GM12878 (cell line): ENCODE measurements around the gene DEGS2. TPM values are rescaled to one million over a fixed set of nuclear protein-coding genes. Genes with fewer than 3 reads are reported as not detected.
"Not testable (repeated sequence)": the region's sequence is repeated elsewhere in the genome, so short reads cannot be mapped to it uniquely, and the experiment has no call there.

Source experiments
- ATAC-seq: fragments of 200-7000 bp; cut with Tn5 transposase; 3 replicates; pipeline ENCODE4 v1.9.1; 2020; ENCODE audit warnings: mild to moderate bottlenecking, moderate library complexity
- Bru-seq: library from RNA; stranded (reverse); fragments of 400-500 nt; gene quantifications from one replicate; lab custom pipeline; 2021; lab: Mats Ljungman, UMichigan
- BruChase-seq, 2 experiments: library from RNA; stranded (reverse); fragments of 400-500 nt; gene quantifications; one replicate each; lab custom pipeline; 2021; lab: Mats Ljungman, UMichigan
- BruUV-seq: library from RNA; stranded (reverse); fragments of 400-500 nt; replicated peaks from 2 replicates; lab custom pipeline; 2021; lab: Mats Ljungman, UMichigan
- CTCF ChIA-PET: fragments of 300-600 bp; sonication (Branson Sonifier 250); formaldehyde crosslinking; extraction: SDS; loops from one replicate; lab custom pipeline; 2021; ENCODE audit warnings: inconsistent platforms; lab: Yijun Ruan, JAX
- POLR2A ChIA-PET: fragments of 350-600 bp; formaldehyde crosslinking; extraction: SDS; loops from one replicate; lab custom pipeline; 2021; ENCODE audit warnings: inconsistent platforms; lab: Charles Lee
- RAD21 ChIA-PET: fragments of 300-600 bp; sonication (Branson Sonifier 250); formaldehyde crosslinking; loops from one replicate; lab custom pipeline; 2023; ENCODE audit warnings: antibody characterized with exemption; ENCODE audit not compliant: unreplicated experiment; lab: Charles Lee
- SMC1A ChIA-PET: fragments of 300-600 bp; sonication (Branson Sonifier 250); formaldehyde crosslinking; loops from one replicate; lab custom pipeline; 2023; ENCODE audit not compliant: unreplicated experiment, uncharacterized antibody; lab: Charles Lee
- DNase-seq: peaks from one replicate; pipeline ENCODE4 v3.0.0-alpha.2; 2011; ENCODE audit warnings: low read depth, low spot score
- FAIRE-seq: peaks from 3 replicates; lab custom pipeline; 2011; peaks lifted over from hg19 to GRCh38; lab: Jason Lieb, UNC
- H2AFZ ChIP-seq: 2 replicates; pipeline ENCODE4 v1.6.0; 2011; ENCODE audit warnings: low read depth, low read length, control low read depth; ENCODE audit not compliant: control insufficient read depth
- H3K27ac ChIP-seq: 2 replicates; pipeline ENCODE4 v1.5.1; 2011; ENCODE audit warnings: control low read depth; ENCODE audit not compliant: control insufficient read depth, insufficient read depth
- H3K27me3 ChIP-seq, 2 experiments: replicated peaks in 1 of 2; 2 replicates each; pipeline versions ENCODE4 v1.6.0 to v1.6.1; 2011; ENCODE audit warnings: low read length in 1 of 2; ENCODE audit not compliant: control insufficient read depth in 2 of 2, insufficient read depth in 2 of 2
- H3K36me3 ChIP-seq, 2 experiments: 2 replicates each; pipeline ENCODE4 v1.5.1; 2011; ENCODE audit warnings: low read length in 1 of 2; ENCODE audit not compliant: control insufficient read depth in 2 of 2, insufficient read depth in 2 of 2
- H3K4me1 ChIP-seq: 2 replicates; pipeline ENCODE4 v1.6.1; 2011; ENCODE audit warnings: mild to moderate bottlenecking, low read length, moderate library complexity, mixed read lengths; ENCODE audit not compliant: control insufficient read depth, insufficient read depth
- H3K4me2 ChIP-seq: 2 replicates; pipeline ENCODE4 v1.6.0; 2011; ENCODE audit warnings: control low read depth; ENCODE audit not compliant: control insufficient read depth, insufficient read depth
- H3K4me3 ChIP-seq: fragments of 200-600 bp; sonication (generic); 2 replicates; pipeline ENCODE4 v1.5.1; 2016
- H3K79me2 ChIP-seq: 2 replicates; pipeline ENCODE4 v1.6.0; 2011; ENCODE audit warnings: low read length; ENCODE audit not compliant: control insufficient read depth, insufficient read depth
- H3K9ac ChIP-seq: 2 replicates; pipeline ENCODE4 v1.8.0; 2011; ENCODE audit warnings: low read length, control low read depth, mixed read lengths; ENCODE audit not compliant: control insufficient read depth, insufficient read depth
- H3K9me3 ChIP-seq: replicated peaks from 3 replicates; pipeline ENCODE4 v1.5.1; 2011; ENCODE audit warnings: mild to moderate bottlenecking, low read length; ENCODE audit not compliant: control insufficient read depth, insufficient read depth
- H4K20me1 ChIP-seq: 2 replicates; pipeline ENCODE4 v1.6.0; 2011; ENCODE audit not compliant: control insufficient read depth, insufficient read depth
- HDAC6 ChIP-seq: fragments of 200-600 bp; sonication (generic); IDR thresholded peaks from one replicate; pipeline ENCODE4 v1.8.0; 2017; ENCODE audit warnings: antibody characterized with exemption; ENCODE audit not compliant: unreplicated experiment
- JUND ChIP-seq: IDR thresholded peaks from 2 replicates; pipeline ENCODE4 v1.6.1; 2012; ENCODE audit warnings: low read depth, mild to moderate bottlenecking, low read length, improper control_type of control experiment, moderate library complexity
- POLR2A ChIP-seq: IDR thresholded peaks from 2 replicates; pipeline ENCODE4 v1.6.1; 2011; ENCODE audit warnings: low read depth, mild to moderate bottlenecking, low read length
- TCF12 ChIP-seq: IDR thresholded peaks from 2 replicates; pipeline ENCODE4 v1.6.1; 2011; ENCODE audit warnings: low read depth, mild to moderate bottlenecking, low read length
- ZNF384 ChIP-seq: IDR thresholded peaks from 2 replicates; pipeline ENCODE4 v1.6.1; 2012; ENCODE audit warnings: low read depth, mild to moderate bottlenecking, low read length, improper control_type of control experiment, borderline replicate concordance
- ZSCAN29 ChIP-seq: fragments of 450-650 bp; IDR thresholded peaks from 2 replicates; pipeline ENCODE4 v1.6.1; 2017; ENCODE audit warnings: mild to moderate bottlenecking, moderate library complexity
- WGBS: methylation state at CpG from one replicate; pipeline ENCODE4 v1.1.6; 2016; ENCODE audit warnings: low lambda C conversion rate; ENCODE audit not compliant: insufficient replicate concordance, insufficient coverage; ENCODE audit errors: missing lambda C conversion rate; 5-methylcytosine and 5-hydroxymethylcytosine counted together
- in situ Hi-C: fragments of 300-500 bp; cut with MboI; formaldehyde crosslinking; loops from 9 replicates; pipeline ENCODE4 v1.14.3; 2018; ENCODE audit warnings: mixed read lengths
- intact Hi-C: fragments of 100-400 bp; cut with micrococcal nuclease; formaldehyde crosslinking; loops from one replicate; pipeline ENCODE4 v1.14.2; 2022; ENCODE audit not compliant: unreplicated experiment
- long read RNA-seq, 2 experiments: library from polyadenylated mRNA; unstranded; transcript quantifications; one replicate each; pipeline ENCODE4 v2.0.0, GENCODE V29; 2019 to 2020
- polyA minus RNA-seq, 3 experiments: library from RNA; depleted of rRNA, polyadenylated mRNA; stranded (reverse); fragments of >200 nt; gene quantifications; 2 replicates each; pipeline ENCODE4 v1.2.3, GENCODE V29; 2011
- polyA plus RNA-seq, 11 experiments: library from polyadenylated mRNA; depleted of rRNA in 4 of 11; unstranded in 6 of 11; stranded (reverse) in 5 of 11; fragments of >200 nt; fragmentation: Nextera tagmentation in 4 of 11; fragmentation: Illumina TruSeq in 1 of 11; extraction: Ambion mirVana in 4 of 11; extraction: Trizol in 1 of 11; gene quantifications; 1 replicate in 1 of 11; 2 replicates in 10 of 11; pipeline versions ENCODE4 v1.2.1 to v1.2.3, GENCODE V29; 2011 to 2016; ENCODE audit warnings: inconsistent platforms in 2 of 11, missing spikeins in 2 of 11, low read depth in 1 of 11
- total RNA-seq, 4 experiments: library from RNA; depleted of rRNA in 3 of 4; stranded (reverse); fragments of >200 nt in 3 of 4; fragmentation: Illumina TruSeq in 1 of 4; extraction: Trizol in 1 of 4; gene quantifications; 2 replicates each; pipeline versions ENCODE4 v1.2.1 to v1.2.3, GENCODE V29; 2013 to 2021
- TF ChIP-seq, protein P1 (sequence below), 3 experiments: IDR thresholded peaks in 2 of 3; conservative IDR thresholded peaks in 1 of 3; 2 replicates each; pipeline ENCODE4 v1.5.1; 2011; ENCODE audit warnings: low read depth in 3 of 3, low read length in 3 of 3, mild to moderate bottlenecking in 3 of 3, control low read depth in 2 of 3, moderate library complexity in 2 of 3, inconsistent platforms in 1 of 3, mixed read lengths in 1 of 3; ENCODE audit not compliant: control insufficient read depth in 2 of 3, insufficient read depth in 1 of 3; ENCODE audit errors: extremely low read depth in 1 of 3

DEGS2 gene
- total RNA-seq (2013; cell fraction: nucleolus; rRNA removed) = 1.4 and 2.3 TPM in 2 replicates
- total RNA-seq (2014; rRNA removed) = 0.87 and 1.1 TPM in 2 replicates
- 0.05 and 0.45 TPM in 2 replicates for total RNA-seq (2014; rRNA removed; fragmentation: Illumina TruSeq; extraction: Trizol)
- 1.8 and 2.5 TPM in 2 replicates for total RNA-seq (2021)
- not detected for polyA plus RNA-seq (2011; ENCODE audit: low read depth)
- polyA plus RNA-seq (2011; rRNA removed) = 0.07 TPM in 1 of 2 replicates, not detected in the other
- 0.04 and 0.07 TPM in 2 replicates for polyA plus RNA-seq (2011; cell fraction: cytosol; rRNA removed)
- 0.19 and 0.51 TPM in 2 replicates for polyA plus RNA-seq (2011; cell fraction: nucleus; rRNA removed)
- 0.51 and 0.80 TPM in 2 replicates for polyA plus RNA-seq (2012)
- polyA plus RNA-seq (2014; fragmentation: Illumina TruSeq; extraction: Trizol) = 0.01 and 0.03 TPM in 2 replicates
- polyA plus RNA-seq (2014; fragmentation: Nextera tagmentation; extraction: Ambion mirVana) = under 1 TPM in 1 of 2 experiments, not detected in 1; 0.62 TPM
- 0.26 and 0.66 TPM in 2 replicates for polyA plus RNA-seq (2014; rRNA removed)
- under 1 TPM; 0.06 to 0.52 TPM for polyA plus RNA-seq (2016; fragmentation: Nextera tagmentation; extraction: Ambion mirVana)
- 0.10 TPM in 1 of 2 replicates, not detected in the other for polyA minus RNA-seq (2011; rRNA and poly(A)+ RNA removed)
- not detected in 2 replicates for polyA minus RNA-seq (2011; cell fraction: cytosol; rRNA and poly(A)+ RNA removed)
- polyA minus RNA-seq (2011; cell fraction: nucleus; rRNA and poly(A)+ RNA removed) = 0.10 and 0.24 TPM in 2 replicates
- Bru-seq, nascent RNA = percentile 26 among the genes with signal in this experiment
- percentile 19 among the genes with signal in this experiment for BruChase-seq, experiment 1, labeled RNA remaining after a 6-hour chase
- BruChase-seq, experiment 2, labeled RNA remaining after a 2-hour chase = percentile 25 among the genes with signal in this experiment
- long read RNA-seq, experiment 1 = 0 reads
- long read RNA-seq, experiment 2 = 0 reads

- H3K27ac ChIP-seq = no peak within 1 kb of the TSS
- RAD21 ChIA-PET = interaction anchor here (0.6 kb wide), 1 partner anchor 131 kb away, joined by 3 read pairs; no protein-coding TSS in a partner anchor
- H2AFZ ChIP-seq = peak within 1 kb of the TSS; percentile 44
- BruUV-seq = no TSS peak
- CTCF ChIA-PET = no interaction called here
- ATAC-seq = peak; percentile 81
- no peaks in the 10 kb centered on the region; the same call in 2 of the 3 replicates for H3K9me3 ChIP-seq
- no peaks in the 10 kb centered on the region for H4K20me1 ChIP-seq
- no peaks in the 10 kb centered on the region for H3K79me2 ChIP-seq
- WGBS = 1% methylated on average over 87 of the region's 94 CpGs
- H3K27me3 ChIP-seq = peaks cover 3 to 5% of the 10 kb centered on the region in 2 experiments; a peak in 3 of 4 replicates
- H3K4me2 ChIP-seq = peak within 1 kb of the TSS; percentile 92
- POLR2A ChIA-PET = no interaction called here
- FAIRE-seq = no peak
- SMC1A ChIA-PET = no interaction called here
- DNase-seq = no peak
- no peak within 1 kb of the TSS; the same call in 1 of the 2 replicates for H3K9ac ChIP-seq
- TF ChIP-seq TCF12 = 0 out of 2 replicates have a peak, but pooled peaks have one; percentile 44
- no peak for TF ChIP-seq ZNF384
- peak; percentile 93 for TF ChIP-seq HDAC6
- TF ChIP-seq, protein P1, sequence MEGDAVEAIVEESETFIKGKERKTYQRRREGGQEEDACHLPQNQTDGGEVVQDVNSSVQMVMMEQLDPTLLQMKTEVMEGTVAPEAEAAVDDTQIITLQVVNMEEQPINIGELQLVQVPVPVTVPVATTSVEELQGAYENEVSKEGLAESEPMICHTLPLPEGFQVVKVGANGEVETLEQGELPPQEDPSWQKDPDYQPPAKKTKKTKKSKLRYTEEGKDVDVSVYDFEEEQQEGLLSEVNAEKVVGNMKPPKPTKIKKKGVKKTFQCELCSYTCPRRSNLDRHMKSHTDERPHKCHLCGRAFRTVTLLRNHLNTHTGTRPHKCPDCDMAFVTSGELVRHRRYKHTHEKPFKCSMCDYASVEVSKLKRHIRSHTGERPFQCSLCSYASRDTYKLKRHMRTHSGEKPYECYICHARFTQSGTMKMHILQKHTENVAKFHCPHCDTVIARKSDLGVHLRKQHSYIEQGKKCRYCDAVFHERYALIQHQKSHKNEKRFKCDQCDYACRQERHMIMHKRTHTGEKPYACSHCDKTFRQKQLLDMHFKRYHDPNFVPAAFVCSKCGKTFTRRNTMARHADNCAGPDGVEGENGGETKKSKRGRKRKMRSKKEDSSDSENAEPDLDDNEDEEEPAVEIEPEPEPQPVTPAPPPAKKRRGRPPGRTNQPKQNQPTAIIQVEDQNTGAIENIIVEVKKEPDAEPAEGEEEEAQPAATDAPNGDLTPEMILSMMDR (IDR thresholded peaks at IDR 0.05 in 2 of 3, conservative IDR thresholded peaks at IDR 0.05 in 1 of 3; ENCODE audit: control insufficient read depth in 2 of 3, extremely low read depth in 1 of 3, insufficient read depth in 1 of 3, low read depth in 3 of 3, low read length in 3 of 3) = no peak
- 0 out of 2 replicates have a peak, but pooled peaks have one; percentile 22 for TF ChIP-seq ZSCAN29
- no peak for TF ChIP-seq JUND
- 0 out of 2 replicates have a peak, but pooled peaks have one; percentile 29 for TF ChIP-seq POLR2A
- TF ChIP-seq, all 136 proteins: peak for 4
- Histone ChIP-seq H3K4me3 (peak within 1 kb of the TSS; percentile 63), H3K4me1 (peaks cover 15% of the 10 kb centered on the region), H3K36me3 (no peaks in the 10 kb centered on the region)
- intact Hi-C loops = no loop called here
- in situ Hi-C loops = no loop called here
Measured at GRCh38 chr14:100159094-100159864, at the start of gene DEGS2. TSS of gene DEGS2 (minus strand) at chr14:100159645. CDS start at chr14:100159587, 58 bp downstream.

GRCh38 chr14:100208136-100208535 lies 48.7 kb upstream of the DEGS2 start:
- POLR2A ChIA-PET = not testable (repeated sequence)
- WGBS = 78% methylated on average over 13 of the region's 33 CpGs

More at GRCh38 chr14:100208136-100208535, 48.7 kb upstream of the DEGS2 start:
- H4K20me1 ChIP-seq, H3K4me3 ChIP-seq, ATAC-seq, H3K4me1 ChIP-seq, in situ Hi-C loops, SMC1A ChIA-PET, FAIRE-seq, H3K36me3 ChIP-seq, H2AFZ ChIP-seq, H3K27me3 ChIP-seq, RAD21 ChIA-PET, H3K79me2 ChIP-seq, intact Hi-C loops, H3K27ac ChIP-seq, BruUV-seq, H3K4me2 ChIP-seq, H3K9ac ChIP-seq, H3K9me3 ChIP-seq, DNase-seq: not testable (repeated sequence)
- CTCF ChIA-PET = interaction anchor here (1.2 kb wide), 1 partner anchor 15 kb away, joined by 3 read pairs; no protein-coding TSS in a partner anchor
